ENCODE results near the gene SOX21.

DNA sequence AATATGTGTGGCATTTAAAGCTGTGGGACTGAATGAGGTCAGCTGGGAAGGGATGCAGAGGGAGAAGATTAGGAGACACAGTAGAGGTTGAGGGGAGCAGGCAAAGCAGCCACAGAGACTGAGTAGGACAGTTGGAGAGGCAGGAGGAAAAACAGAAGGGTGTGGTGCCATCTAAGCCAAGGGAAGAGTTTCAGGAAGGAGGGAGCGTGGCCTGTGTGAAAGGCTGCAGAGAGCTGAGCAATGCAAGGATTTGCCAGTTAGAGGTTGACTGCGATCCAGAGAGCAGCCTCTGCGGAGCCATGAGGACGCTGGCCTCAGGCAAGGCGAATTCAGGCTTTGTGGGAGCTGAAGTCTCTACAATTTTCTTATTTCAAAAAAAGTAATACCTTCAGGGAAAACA is 28.9 kb downstream of the SOX21 start:
- TF ChIP-seq POLR2A (IDR thresholded peaks at IDR 0.05) (no peak), EP300 (IDR thresholded peaks at IDR 0.05; ENCODE audit: low read depth) (no peak), POLR2AphosphoS5 (IDR thresholded peaks at IDR 0.05) (no peak)
- TF ChIP-seq, protein P1, sequence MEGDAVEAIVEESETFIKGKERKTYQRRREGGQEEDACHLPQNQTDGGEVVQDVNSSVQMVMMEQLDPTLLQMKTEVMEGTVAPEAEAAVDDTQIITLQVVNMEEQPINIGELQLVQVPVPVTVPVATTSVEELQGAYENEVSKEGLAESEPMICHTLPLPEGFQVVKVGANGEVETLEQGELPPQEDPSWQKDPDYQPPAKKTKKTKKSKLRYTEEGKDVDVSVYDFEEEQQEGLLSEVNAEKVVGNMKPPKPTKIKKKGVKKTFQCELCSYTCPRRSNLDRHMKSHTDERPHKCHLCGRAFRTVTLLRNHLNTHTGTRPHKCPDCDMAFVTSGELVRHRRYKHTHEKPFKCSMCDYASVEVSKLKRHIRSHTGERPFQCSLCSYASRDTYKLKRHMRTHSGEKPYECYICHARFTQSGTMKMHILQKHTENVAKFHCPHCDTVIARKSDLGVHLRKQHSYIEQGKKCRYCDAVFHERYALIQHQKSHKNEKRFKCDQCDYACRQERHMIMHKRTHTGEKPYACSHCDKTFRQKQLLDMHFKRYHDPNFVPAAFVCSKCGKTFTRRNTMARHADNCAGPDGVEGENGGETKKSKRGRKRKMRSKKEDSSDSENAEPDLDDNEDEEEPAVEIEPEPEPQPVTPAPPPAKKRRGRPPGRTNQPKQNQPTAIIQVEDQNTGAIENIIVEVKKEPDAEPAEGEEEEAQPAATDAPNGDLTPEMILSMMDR (IDR thresholded peaks at IDR 0.05), result no peak
